K562 (cell line): Measurements from ENCODE around the gene HEPACAM. TPM values are rescaled to one million over a fixed set of nuclear protein-coding genes. Genes with fewer than 3 reads are reported as not detected.

Experiments
- AFF1 ChIP-seq, 2 experiments: fragments of 450-650 bp; IDR thresholded peaks; 2 replicates each; pipeline ENCODE4 v1.6.1; 2018; ENCODE audit warnings: mild to moderate bottlenecking in 2 of 2, low read depth in 1 of 2; ENCODE audit not compliant: partially characterized antibody in 2 of 2
- ARID1B ChIP-seq: fragments of 450-650 bp; IDR thresholded peaks from 2 replicates; pipeline ENCODE4 v1.6.1; 2016; ENCODE audit warnings: antibody characterized with exemption, mild to moderate bottlenecking, inconsistent platforms
- ATF6 ChIP-seq: sonication (generic); formaldehyde crosslinking; IDR thresholded peaks from 2 replicates; pipeline ENCODE4 v1.4.0; 2020; ENCODE audit warnings: mild to moderate bottlenecking, missing genetic modification reagents
- EP400 ChIP-seq: fragments of 450-650 bp; IDR thresholded peaks from 2 replicates; pipeline ENCODE4 v1.6.1; 2017; ENCODE audit warnings: antibody characterized with exemption, mild to moderate bottlenecking, moderate library complexity
- MCM7 ChIP-seq, 2 experiments: fragments of 450-650 bp; IDR thresholded peaks; 2 replicates each; pipeline ENCODE4 v1.6.1; 2016 to 2018
- MIER1 ChIP-seq: fragments of 450-650 bp; IDR thresholded peaks from 2 replicates; pipeline ENCODE4 v1.6.1; 2016; ENCODE audit warnings: antibody characterized with exemption, mild to moderate bottlenecking, low read depth
- MTA2 ChIP-seq: fragments of 450-650 bp; IDR thresholded peaks from 2 replicates; pipeline ENCODE4 v1.6.1; 2016; ENCODE audit warnings: low read depth
- NCOR1 ChIP-seq: fragments of 450-650 bp; IDR thresholded peaks from 2 replicates; pipeline ENCODE4 v1.6.1; 2016; ENCODE audit warnings: mild to moderate bottlenecking, moderate library complexity
- POLR2AphosphoS5 ChIP-seq: IDR thresholded peaks from 2 replicates; pipeline ENCODE4 v1.6.1; 2011; ENCODE audit warnings: mild to moderate bottlenecking, low read depth, low read length, moderate library complexity; ENCODE audit not compliant: control insufficient read depth, insufficient read depth
- RFX1 ChIP-seq: fragments of 450-650 bp; IDR thresholded peaks from 2 replicates; pipeline ENCODE4 v1.6.1; 2016; ENCODE audit warnings: mild to moderate bottlenecking, moderate library complexity
- TAL1 ChIP-seq: fragments of 450-650 bp; IDR thresholded peaks from 2 replicates; pipeline ENCODE4 v1.6.1; 2016; ENCODE audit warnings: mild to moderate bottlenecking
- TRIM24 ChIP-seq, 2 experiments: fragments of 450-650 bp; IDR thresholded peaks; 2 replicates each; pipeline ENCODE4 v1.6.1; 2016
- U2AF2 ChIP-seq: fragments of 200-400 bp; formaldehyde crosslinking; optimal IDR thresholded peaks from 2 replicates; pipeline ENCODE3; 2017; ENCODE audit warnings: low read depth, mild to moderate bottlenecking, low read length
- USF2 ChIP-seq: sonication (generic); formaldehyde crosslinking; IDR thresholded peaks from 2 replicates; pipeline ENCODE4 v1.5.0; 2020; ENCODE audit warnings: missing genetic modification reagents
- VEZF1 ChIP-seq: fragments of 200-800 bp; sonication (Bioruptor generic); IDR thresholded peaks from 2 replicates; pipeline ENCODE4 v1.6.1; 2017; ENCODE audit warnings: missing genetic modification characterization, missing compliant biosample characterization
- ZKSCAN3 ChIP-seq: fragments of 250-450 bp; sonication (Bioruptor Pico); IDR thresholded peaks from 2 replicates; pipeline ENCODE4 v1.4.0; 2020
- ZNF3 ChIP-seq: fragments of 250-450 bp; sonication (Bioruptor Pico); IDR thresholded peaks from 2 replicates; pipeline ENCODE4 v1.5.0; 2021; ENCODE audit warnings: mild to moderate bottlenecking, moderate library complexity
- ZNF354B ChIP-seq: fragments of 250-450 bp; sonication (Bioruptor Pico); IDR thresholded peaks from 2 replicates; pipeline ENCODE4 v1.4.0; 2020
- ZNF408 ChIP-seq: fragments of 250-450 bp; sonication (Bioruptor Pico); IDR thresholded peaks from 2 replicates; pipeline ENCODE4 v1.4.0; 2020; ENCODE audit warnings: low read depth, mild to moderate bottlenecking, moderate library complexity
- ZNF436 ChIP-seq: fragments of 250-450, 450-650 bp; sonication (Bioruptor Pico); formaldehyde crosslinking; IDR thresholded peaks from 2 replicates; pipeline ENCODE4 v1.7.0; 2020; ENCODE audit warnings: mild to moderate bottlenecking
- ZNF785 ChIP-seq: fragments of 250-450 bp; sonication (Bioruptor Pico); IDR thresholded peaks from 2 replicates; pipeline ENCODE4 v1.4.0; 2020; ENCODE audit warnings: mild to moderate bottlenecking
- polyA plus RNA-seq, 8 experiments: library from polyadenylated mRNA; depleted of rRNA in 4 of 8; stranded (reverse) in 5 of 8; unstranded in 3 of 8; fragments of >200 nt; fragmentation: Nextera tagmentation in 2 of 8; fragmentation: Illumina TruSeq in 1 of 8; extraction: Ambion mirVana in 2 of 8; extraction: Trizol in 1 of 8; gene quantifications; 2 replicates each; pipeline versions ENCODE4 v1.2.1 to v1.2.3, GENCODE V29; 2011 to 2014; ENCODE audit warnings: inconsistent platforms in 1 of 8, missing spikeins in 1 of 8
- total RNA-seq, 7 experiments: library from RNA; depleted of rRNA in 6 of 7; stranded (reverse); fragments of >200 nt in 6 of 7; fragmentation: Illumina TruSeq in 2 of 7; extraction: Trizol in 2 of 7; gene quantifications; 2 replicates each; pipeline versions ENCODE4 v1.2.1 to v1.2.3, GENCODE V29; 2011 to 2021; ENCODE audit warnings: low replicate concordance in 1 of 7

Gene HEPACAM
- total and polyA plus RNA-seq, 9 of the 15 experiments (the other 6 are each of a cell fraction or from before 2014, with no cell fraction given) = not detected

GRCh38 chr11:124953753-124954589 lies 18.1 kb upstream of the HEPACAM start, which contains the start of gene CCDC15 (continued):
- TF ChIP-seq USF2 (no peak), ZNF785 (CRISPR knock-in tag) (no peak), ARID1B (no peak), ZKSCAN3 (CRISPR knock-in tag) (no peak), ZNF408 (no peak), ZNF354B (CRISPR knock-in tag) (no peak), MTA2 (peak; percentile 23; the same call in 1 of the 2 replicates), TRIM24 (IDR thresholded peaks at IDR 0.05) (0 out of 4 replicates have a peak, but pooled peaks of 1 of the 2 experiments have one; percentile 7), RFX1 (0 out of 2 replicates have a peak, but pooled peaks have one; percentile 9), ATF6 (CRISPR knock-in tag) (no peak), AFF1 (IDR thresholded peaks at IDR 0.05; ENCODE audit: low read depth in 1 of 2, partially characterized antibody in 2 of 2) (no peak), NCOR1 (0 out of 2 replicates have a peak, but pooled peaks have one; percentile 4), POLR2AphosphoS5 (peak; percentile 97), ZNF3 (CRISPR knock-in tag) (no peak), EP400 (peak; percentile 81), U2AF2 (no peak), ZNF436 (CRISPR knock-in tag) (no peak), MCM7 (IDR thresholded peaks at IDR 0.05) (0 out of 4 replicates have a peak, but pooled peaks of 1 of the 2 experiments have one; percentile 59), VEZF1 (CRISPR knock-in tag) (peak; percentile 90), MIER1 (no peak; the same call in 1 of the 2 replicates), TAL1 (no peak; the same call in 1 of the 2 replicates)
